GM21717 (cell line): ENCODE data around the gene CFL1.
"Not testable (repeated sequence)": the region's sequence is repeated elsewhere in the genome, so short reads cannot be mapped to it uniquely, and the experiment has no call there.

Experiments
- ATAC-seq: cut with Tn5 transposase; IDR thresholded peaks from one replicate; pipeline ENCODE4 v1.9.1; 2021; ENCODE audit warnings: mild to moderate bottlenecking, moderate library complexity; ENCODE audit not compliant: unreplicated experiment

CFL1 gene

GRCh38 chr11:65857853-65858680 is at the start of gene CFL1:
TSS of gene CFL1 (minus strand) at chr11:65858180. CDS start at chr11:65858099, 81 bp downstream.
- ATAC-seq: peak; percentile 28

GRCh38 chr11:65906602-65907001 is 48.6 kb upstream of the CFL1 start:
- ATAC-seq: no peak

- ATAC-seq: no peak
Measured at GRCh38 chr11:65903715-65904114, 45.7 kb upstream of the CFL1 start.

GRCh38 chr11:65903068-65903481 is 45.1 kb upstream of the CFL1 start:
- no peak for ATAC-seq

- no peak for ATAC-seq
Measured at GRCh38 chr11:65900899-65901180, 42.9 kb upstream of the CFL1 start.

GRCh38 chr11:65900125-65900898 is 42.3 kb upstream of the CFL1 start, which contains the start of gene FOSL1:
TSS of gene FOSL1 (minus strand) at chr11:65900388. CDS start at chr11:65900339, 49 bp downstream.
- ATAC-seq: peak; percentile 65

- no peak for ATAC-seq
Measured at GRCh38 chr11:65899356-65900124, 41.6 kb upstream of the CFL1 start.

GRCh38 chr11:65898656-65899355 is 40.8 kb upstream of the CFL1 start:
- no peak for ATAC-seq

GRCh38 chr11:65897020-65897471 is 39.1 kb upstream of the CFL1 start:
- ATAC-seq: no peak

- ATAC-seq: no peak
Measured at GRCh38 chr11:65896034-65896999, 38.3 kb upstream of the CFL1 start.

GRCh38 chr11:65895482-65895981 is 37.6 kb upstream of the CFL1 start:
- no peak for ATAC-seq

- ATAC-seq: no peak
Measured at GRCh38 chr11:65894034-65894591, 36.1 kb upstream of the CFL1 start.

- no peak for ATAC-seq
Measured at GRCh38 chr11:65892661-65893317, 34.8 kb upstream of the CFL1 start.

GRCh38 chr11:65892137-65892540 is 34.2 kb upstream of the CFL1 start:
- not testable (repeated sequence) for ATAC-seq

- ATAC-seq: no peak
Measured at GRCh38 chr11:65891219-65892136, 33.5 kb upstream of the CFL1 start.

GRCh38 chr11:65890324-65891218 is 32.6 kb upstream of the CFL1 start, which contains the start of gene CCDC85B:
TSS of gene CCDC85B (plus strand) at chr11:65890673. CDS start at chr11:65890784, 111 bp downstream.
- ATAC-seq: peak; percentile 34
